H1 (cell line): ENCODE data around the gene C14orf132. TPM values are rescaled to one million over a fixed set of nuclear protein-coding genes. Genes with fewer than 3 reads are reported as not detected.

Source experiments
- CTCF ChIA-PET: fragments of 300-600 bp; sonication (Branson Sonifier 250); formaldehyde crosslinking; loops from one replicate; lab custom pipeline; 2021; ENCODE audit not compliant: partially characterized antibody; lab: Charles Lee
- POLR2A ChIA-PET: fragments of 300-600 bp; sonication (Branson Sonifier 250); formaldehyde crosslinking; loops from one replicate; lab custom pipeline; 2021; ENCODE audit warnings: inconsistent platforms; ENCODE audit not compliant: partially characterized antibody; lab: Charles Lee
- DNase-seq, 2 experiments: peaks; one replicate each; pipeline versions ENCODE4 v3.0.0 to v3.0.0-alpha.2; 2010 to 2022; ENCODE audit warnings: low spot score in 2 of 2, low read depth in 1 of 2, mixed read lengths in 1 of 2
- FAIRE-seq: peaks from 2 replicates; lab custom pipeline; 2011; peaks lifted over from hg19 to GRCh38; lab: Jason Lieb, UNC
- H2AFZ ChIP-seq: 2 replicates; pipeline ENCODE4 v1.8.1; 2012; ENCODE audit warnings: low read length, inconsistent platforms
- H2AK5ac ChIP-seq: 2 replicates; pipeline ENCODE4 v1.6.1; 2013; ENCODE audit warnings: low read depth, low read length
- H2BK120ac ChIP-seq: replicated peaks from 2 replicates; pipeline ENCODE3; 2013; ENCODE audit warnings: low read depth, low read length, inconsistent platforms
- H2BK12ac ChIP-seq: 2 replicates; pipeline ENCODE4 v1.6.1; 2013; ENCODE audit warnings: low read depth, low read length
- H2BK15ac ChIP-seq: 2 replicates; pipeline ENCODE4 v1.6.1; 2013; ENCODE audit warnings: low read length
- H2BK20ac ChIP-seq: 2 replicates; pipeline ENCODE4 v1.6.1; 2013; ENCODE audit warnings: low read length
- H2BK5ac ChIP-seq: 2 replicates; pipeline ENCODE4 v1.6.1; 2013; ENCODE audit warnings: low read depth, low read length
- H3K14ac ChIP-seq: 2 replicates; pipeline ENCODE4 v1.6.1; 2013; ENCODE audit warnings: inconsistent platforms; ENCODE audit not compliant: insufficient read length
- H3K18ac ChIP-seq: 2 replicates; pipeline ENCODE4 v1.6.1; 2013; ENCODE audit warnings: low read length; ENCODE audit errors: extremely low read depth
- H3K23ac ChIP-seq: 2 replicates; pipeline ENCODE4 v1.6.1; 2013; ENCODE audit warnings: inconsistent platforms; ENCODE audit not compliant: insufficient read length
- H3K23me2 ChIP-seq: 2 replicates; pipeline ENCODE4 v1.6.1; 2013; ENCODE audit warnings: low read depth, low read length
- H3K27ac ChIP-seq: 2 replicates; pipeline ENCODE4 v1.6.1; 2011; ENCODE audit warnings: low read depth, low read length, inconsistent platforms
- H3K27me3 ChIP-seq, 4 experiments: replicated peaks in 1 of 4; 1 replicate in 1 of 4; 2 replicates in 3 of 4; pipeline versions ENCODE4 v1.6.1 to v1.8.1; 2011 to 2013; ENCODE audit warnings: low read length in 3 of 4, mild to moderate bottlenecking in 3 of 4, inconsistent platforms in 2 of 4, mixed read lengths in 2 of 4, moderate library complexity in 1 of 4; ENCODE audit not compliant: control insufficient read depth in 3 of 4, insufficient read depth in 3 of 4; ENCODE audit errors: extremely low read depth in 1 of 4
- H3K36me3 ChIP-seq, 4 experiments: 2 replicates each; pipeline versions ENCODE4 v1.6.1 to v1.8.1; 2011 to 2013; ENCODE audit warnings: mild to moderate bottlenecking in 4 of 4, low read length in 3 of 4, moderate library complexity in 2 of 4, control low read depth in 1 of 4, inconsistent platforms in 1 of 4; ENCODE audit not compliant: insufficient read depth in 4 of 4, control insufficient read depth in 2 of 4
- H3K4ac ChIP-seq: replicated peaks from 2 replicates; pipeline ENCODE3; 2013; ENCODE audit warnings: low read length, low read depth, mixed read lengths, inconsistent platforms; ENCODE audit not compliant: insufficient read length
- H3K4me1 ChIP-seq, 4 experiments: replicated peaks in 1 of 4; 1 replicate in 1 of 4; 2 replicates in 3 of 4; pipeline versions ENCODE4 v1.6.1 to v1.8.1; 2011 to 2013; ENCODE audit warnings: low read length in 3 of 4, inconsistent platforms in 2 of 4, mixed read lengths in 1 of 4; ENCODE audit not compliant: insufficient read depth in 4 of 4, control insufficient read depth in 3 of 4
- H3K4me2 ChIP-seq, 2 experiments: 2 replicates each; pipeline versions ENCODE4 v1.6.1 to v1.8.1; 2011 to 2013; ENCODE audit warnings: low read depth in 2 of 2, low read length in 2 of 2, control low read depth in 1 of 2, inconsistent platforms in 1 of 2, mild to moderate bottlenecking in 1 of 2; ENCODE audit not compliant: insufficient read depth in 1 of 2
- H3K4me3 ChIP-seq, 4 experiments: fragments of 200-600, 300-600 bp in 1 of 4; sonication (generic), shearing (Covaris generic), sonication (Bioruptor Twin) in 1 of 4; 2 replicates each; pipeline versions ENCODE4 v1.5.1 to v1.8.1; 2011 to 2016; ENCODE audit warnings: low read length in 4 of 4, low read depth in 3 of 4, control low read depth in 2 of 4, inconsistent platforms in 2 of 4, mild to moderate bottlenecking in 2 of 4, mixed read lengths in 1 of 4, moderate library complexity in 1 of 4; ENCODE audit not compliant: insufficient read depth in 2 of 4; ENCODE audit errors: extremely low read depth in 1 of 4
- H3K56ac ChIP-seq: replicated peaks from 2 replicates; pipeline ENCODE3; 2013; ENCODE audit warnings: low read depth, mild to moderate bottlenecking, mixed read lengths, low read length, inconsistent platforms; ENCODE audit not compliant: insufficient read length
- H3K79me1 ChIP-seq: 2 replicates; pipeline ENCODE4 v1.6.1; 2013; ENCODE audit warnings: low read depth, low read length, control low read depth
- H3K79me2 ChIP-seq, 2 experiments: 2 replicates each; pipeline versions ENCODE4 v1.6.1 to v1.8.1; 2012 to 2013; ENCODE audit warnings: low read length in 2 of 2, mild to moderate bottlenecking in 2 of 2, inconsistent platforms in 1 of 2; ENCODE audit not compliant: insufficient read depth in 2 of 2, control insufficient read depth in 1 of 2
- H3K9ac ChIP-seq, 4 experiments: replicated peaks in 1 of 4; 1 replicate in 1 of 4; 2 replicates in 3 of 4; pipeline versions ENCODE4 v1.6.1 to v1.8.1; 2011 to 2013; ENCODE audit warnings: low read depth in 3 of 4, low read length in 3 of 4, control low read depth in 2 of 4, mild to moderate bottlenecking in 2 of 4, moderate library complexity in 2 of 4, inconsistent platforms in 1 of 4; ENCODE audit errors: extremely low read depth in 1 of 4
- H3K9me3 ChIP-seq, 2 experiments: 2 replicates each; pipeline versions ENCODE4 v1.6.1 to v1.8.1; 2012 to 2013; ENCODE audit warnings: mild to moderate bottlenecking in 2 of 2, moderate library complexity in 2 of 2, control low read depth in 1 of 2, inconsistent platforms in 1 of 2, low read depth in 1 of 2, low read length in 1 of 2, mixed read lengths in 1 of 2; ENCODE audit not compliant: insufficient read depth in 2 of 2
- H4K20me1 ChIP-seq, 2 experiments: replicated peaks in 1 of 2; 2 replicates each; pipeline versions ENCODE3 to v1.8.1; 2011 to 2013; ENCODE audit warnings: inconsistent platforms in 2 of 2, low read length in 2 of 2, mild to moderate bottlenecking in 1 of 2; ENCODE audit not compliant: insufficient read depth in 2 of 2, control insufficient read depth in 1 of 2
- H4K5ac ChIP-seq: 2 replicates; pipeline ENCODE4 v1.6.1; 2013; ENCODE audit warnings: low read length, low read depth, mixed read lengths, inconsistent platforms; ENCODE audit not compliant: insufficient read length
- H4K8ac ChIP-seq: 2 replicates; pipeline ENCODE4 v1.8.0; 2013; ENCODE audit warnings: mild to moderate bottlenecking, moderate library complexity, low read length, inconsistent platforms; ENCODE audit not compliant: insufficient read depth; ENCODE audit errors: extremely low read depth
- H4K91ac ChIP-seq: replicated peaks from 2 replicates; pipeline ENCODE3; 2013; ENCODE audit warnings: low read length, mixed read lengths, inconsistent platforms; ENCODE audit not compliant: insufficient read length
- BRCA1 ChIP-seq: IDR thresholded peaks from 2 replicates; pipeline ENCODE4 v1.6.1; 2012; ENCODE audit warnings: low read depth, low read length, improper control_type of control experiment
- CHD2 ChIP-seq: IDR thresholded peaks from 2 replicates; pipeline ENCODE4 v1.6.1; 2012; ENCODE audit warnings: low read length, improper control_type of control experiment
- CTCF ChIP-seq, 3 experiments: IDR thresholded peaks; 1 replicate in 2 of 3; 2 replicates in 1 of 3; pipeline versions ENCODE4 v1.5.1 to v1.6.1; 2011; ENCODE audit warnings: low read length in 3 of 3, mild to moderate bottlenecking in 3 of 3, inconsistent platforms in 2 of 3, low read depth in 1 of 3, moderate library complexity in 1 of 3; ENCODE audit not compliant: insufficient read depth in 1 of 3; ENCODE audit errors: control extremely low read depth in 1 of 3
- EP300 ChIP-seq, 2 experiments: IDR thresholded peaks; 1 replicate in 1 of 2; 2 replicates in 1 of 2; pipeline ENCODE4 v1.6.1; 2011 to 2012; ENCODE audit warnings: low read depth in 2 of 2, low read length in 2 of 2, mild to moderate bottlenecking in 2 of 2, borderline replicate concordance in 1 of 2, inconsistent platforms in 1 of 2, moderate library complexity in 1 of 2
- EZH2 ChIP-seq: fragments of 200-600 bp; sonication (generic); IDR thresholded peaks from 2 replicates; pipeline ENCODE4 v1.7.1; 2012; ENCODE audit warnings: low read depth, mild to moderate bottlenecking, moderate library complexity, low read length, inconsistent platforms; ENCODE audit not compliant: severe bottlenecking
- JUND ChIP-seq: IDR thresholded peaks from 2 replicates; pipeline ENCODE4 v1.6.1; 2011; ENCODE audit warnings: mild to moderate bottlenecking, improper control_type of control experiment, low read length
- MAX ChIP-seq: IDR thresholded peaks from 2 replicates; pipeline ENCODE4 v1.6.1; 2012; ENCODE audit warnings: inconsistent platforms
- POLR2A ChIP-seq, 2 experiments: IDR thresholded peaks; 1 replicate in 1 of 2; 2 replicates in 1 of 2; pipeline ENCODE4 v1.6.1; 2011; ENCODE audit warnings: low read depth in 2 of 2, low read length in 2 of 2, mild to moderate bottlenecking in 2 of 2; ENCODE audit errors: control extremely low read depth in 1 of 2
- POU5F1 ChIP-seq: IDR thresholded peaks from 2 replicates; pipeline ENCODE4 v1.6.1; 2011; ENCODE audit warnings: low read depth, mild to moderate bottlenecking, low read length, moderate library complexity
- SIRT6 ChIP-seq: IDR thresholded peaks from one replicate; pipeline ENCODE4 v1.7.1; 2012; ENCODE audit warnings: low read length, inconsistent platforms
- SP2 ChIP-seq: IDR thresholded peaks from 2 replicates; pipeline ENCODE4 v1.6.1; 2012; ENCODE audit warnings: mild to moderate bottlenecking, low read length, inconsistent platforms
- TBP ChIP-seq: IDR thresholded peaks from 2 replicates; pipeline ENCODE4 v1.6.1; 2011; ENCODE audit warnings: low read depth, low read length, improper control_type of control experiment
- WGBS, 2 experiments: shearing (Covaris generic) in 1 of 2; methylation state at CpG; one replicate each; pipeline versions ENCODE4 v1.1.6 to v1.1.7; 2013 to 2015; ENCODE audit warnings: low lambda C conversion rate in 2 of 2, mixed read lengths in 2 of 2, inconsistent platforms in 1 of 2, low coverage in 1 of 2, missing lambda C conversion rate in 1 of 2; ENCODE audit not compliant: insufficient replicate concordance in 2 of 2, insufficient coverage in 1 of 2, insufficient read length in 1 of 2; ENCODE audit errors: extremely low coverage in 1 of 2, missing lambda C conversion rate in 1 of 2; 5-methylcytosine and 5-hydroxymethylcytosine counted together
- polyA plus RNA-seq, 7 experiments: library from polyadenylated mRNA; depleted of rRNA in 3 of 7; stranded (reverse) in 5 of 7; unstranded in 2 of 7; fragments of >200 nt in 5 of 7; fragments of 200-250 nt in 2 of 7; gene quantifications; 1 replicate in 5 of 7; 2 replicates in 1 of 7; 4 replicates in 1 of 7; pipeline versions ENCODE4 v1.2.1 to v1.2.3, GENCODE V29; 2011 to 2013; ENCODE audit warnings: missing spikeins in 2 of 7, mixed read lengths in 2 of 7
- total RNA-seq: library from RNA; stranded (reverse); fragmentation: NEBNext Ultra II Directional; extraction: Animal tissue kit (Norgen Biotek cat#: 25700); gene quantifications from 2 replicates; pipeline ENCODE4 v1.2.1, GENCODE V29; 2021

C14orf132 gene
- total and polyA plus RNA-seq, 2 of the 8 experiments (the other 6 are each of a cell fraction or from before 2014, with no cell fraction given), result 11.7 to 32.5 TPM

GRCh38 chr14:96091149-96091693, 52.1 kb downstream of the C14orf132 start:
- Histone ChIP-seq H3K27me3 (no peaks in the 10 kb centered on the region), H2BK5ac (no peak overlapping the region), H2BK15ac (no peak overlapping the region), H3K27ac (no peak overlapping the region), H4K8ac (no peak overlapping the region), H3K56ac (no peak overlapping the region), H3K23me2 (no peaks in the 10 kb centered on the region), H3K4me1 (peaks cover 6 to 11% (median 8%) of the 10 kb centered on the region in 4 experiments), H2BK20ac (no peak overlapping the region), H3K23ac (no peak overlapping the region), H2AFZ (no peak overlapping the region), H3K4ac (no peak overlapping the region), H3K18ac (no peak overlapping the region), H3K79me1 (no peaks in the 10 kb centered on the region), H3K9ac (no peak overlapping the region), H2BK120ac (no peak overlapping the region), H2AK5ac (no peak overlapping the region), H3K9me3 (no peaks in the 10 kb centered on the region), H4K91ac (no peak overlapping the region), H3K4me2 (no peak overlapping the region), H4K20me1 (peaks cover 0 to 1% of the 10 kb centered on the region in 2 experiments), H3K4me3 (no peak overlapping the region), H2BK12ac (no peak overlapping the region), H3K14ac (no peak overlapping the region), H4K5ac (no peak overlapping the region), H3K36me3 (peaks cover 0 to 14% (median 6%) of the 10 kb centered on the region in 4 experiments; a peak in 5 of 8 replicates), H3K79me2 (no peaks in the 10 kb centered on the region)
- 87% methylated on average over 15 of the region's 15 CpGs; no CpG with 5 or more reads in 1 of the 2 experiments for WGBS, 2 experiments
- DNase-seq, result no peak
- ChIA-PET CTCF (interaction anchor here (0.7 to 5.3 kb wide), 14 partner anchors 6 to 535 kb away, joined by 3 to 31 read pairs (median 3); no protein-coding TSS in a partner anchor), POLR2A (no interaction called here)
- FAIRE-seq, result no peak
- TF ChIP-seq CHD2 (no peak), JUND (no peak), SIRT6 (no peak), BRCA1 (no peak), SP2 (no peak), POU5F1 (no peak), EZH2 (no peak), EP300 (IDR thresholded peaks at IDR 0.05; ENCODE audit: borderline replicate concordance in 1 of 2, low read depth in 2 of 2, low read length in 2 of 2) (no peak), CTCF (IDR thresholded peaks at IDR 0.05; ENCODE audit: control extremely low read depth in 1 of 3, insufficient read depth in 1 of 3, low read depth in 1 of 3, low read length in 3 of 3) (no peak), MAX (no peak), POLR2A (IDR thresholded peaks at IDR 0.05; ENCODE audit: control extremely low read depth in 1 of 2, low read depth in 2 of 2, low read length in 2 of 2) (no peak), TBP (no peak)
